H9 (cell line): Measurements from ENCODE around the gene LRRC31. TPM values are rescaled to one million over a fixed set of nuclear protein-coding genes. Genes with fewer than 3 reads are reported as not detected.

ENCODE experiments used
- DNase-seq: peaks from one replicate; pipeline ENCODE4 v3.0.0-alpha.2; 2017
- H2AFZ ChIP-seq: one replicate; pipeline ENCODE4 v1.6.1; 2013; ENCODE audit warnings: mild to moderate bottlenecking, low read length, control low read depth, moderate library complexity
- H2AK5ac ChIP-seq: 2 replicates; pipeline ENCODE4 v1.6.1; 2013; ENCODE audit warnings: low read length, control low read depth, mixed read lengths; ENCODE audit not compliant: insufficient read length
- H2BK120ac ChIP-seq: one replicate; pipeline ENCODE4 v1.6.1; 2013; ENCODE audit warnings: low read depth, mild to moderate bottlenecking, low read length, control low read depth, inconsistent platforms; ENCODE audit not compliant: poor library complexity, severe bottlenecking
- H2BK12ac ChIP-seq: 2 replicates; pipeline ENCODE4 v1.6.1; 2013; ENCODE audit warnings: low read length, control low read depth, mixed read lengths, low read depth; ENCODE audit not compliant: insufficient read length
- H2BK15ac ChIP-seq: 2 replicates; pipeline ENCODE4 v1.6.1; 2013; ENCODE audit warnings: low read depth, low read length, control low read depth
- H2BK20ac ChIP-seq: one replicate; pipeline ENCODE4 v1.6.1; 2013; ENCODE audit warnings: low read depth, mild to moderate bottlenecking, low read length, control low read depth, inconsistent platforms; ENCODE audit not compliant: poor library complexity, severe bottlenecking
- H2BK5ac ChIP-seq: 2 replicates; pipeline ENCODE4 v1.6.1; 2013; ENCODE audit warnings: low read length, control low read depth, mixed read lengths; ENCODE audit not compliant: insufficient read length
- H3K14ac ChIP-seq: 2 replicates; pipeline ENCODE4 v1.6.1; 2013; ENCODE audit warnings: low read length, control low read depth; ENCODE audit not compliant: insufficient read depth
- H3K18ac ChIP-seq: 2 replicates; pipeline ENCODE4 v1.6.1; 2013; ENCODE audit warnings: low read depth, mild to moderate bottlenecking, mixed read lengths, low read length, control low read depth; ENCODE audit not compliant: insufficient read length
- H3K23ac ChIP-seq: 2 replicates; pipeline ENCODE4 v1.6.1; 2013; ENCODE audit warnings: low read length, control low read depth, mixed read lengths, low read depth; ENCODE audit not compliant: insufficient read length
- H3K23me2 ChIP-seq: 2 replicates; pipeline ENCODE4 v1.6.1; 2013; ENCODE audit warnings: low read depth, mild to moderate bottlenecking, mixed read lengths, low read length, control low read depth; ENCODE audit not compliant: insufficient read length, poor library complexity, severe bottlenecking
- H3K27ac ChIP-seq: 2 replicates; pipeline ENCODE4 v1.5.1; 2013; ENCODE audit warnings: low read length, control low read depth, mixed read lengths, low read depth; ENCODE audit not compliant: insufficient read length
- H3K27me3 ChIP-seq: 2 replicates; pipeline ENCODE4 v1.6.1; 2013; ENCODE audit warnings: low read length, control low read depth, inconsistent platforms; ENCODE audit not compliant: insufficient read depth
- H3K4ac ChIP-seq: 2 replicates; pipeline ENCODE4 v1.6.1; 2013; ENCODE audit warnings: low read depth, mild to moderate bottlenecking, control low read depth, inconsistent platforms, low read length, moderate library complexity
- H3K4me1 ChIP-seq: 2 replicates; pipeline ENCODE4 v1.6.1; 2013; ENCODE audit warnings: low read length, control low read depth, inconsistent platforms; ENCODE audit not compliant: insufficient read depth
- H3K4me2 ChIP-seq: 2 replicates; pipeline ENCODE4 v1.6.1; 2013; ENCODE audit warnings: low read length, control low read depth, mixed read lengths; ENCODE audit not compliant: insufficient read length, insufficient read depth
- H3K56ac ChIP-seq: 2 replicates; pipeline ENCODE4 v1.6.1; 2013; ENCODE audit warnings: low read depth, mild to moderate bottlenecking, mixed read lengths, low read length, control low read depth; ENCODE audit not compliant: insufficient read length
- H3K79me1 ChIP-seq: 2 replicates; pipeline ENCODE4 v1.6.1; 2013; ENCODE audit warnings: low read depth, mild to moderate bottlenecking, moderate library complexity, low read length, control low read depth, inconsistent platforms; ENCODE audit not compliant: insufficient read depth, poor library complexity, severe bottlenecking
- H3K79me2 ChIP-seq: 2 replicates; pipeline ENCODE4 v1.6.1; 2013; ENCODE audit warnings: low read length, control low read depth, inconsistent platforms; ENCODE audit not compliant: insufficient read depth
- H3K9ac ChIP-seq: 2 replicates; pipeline ENCODE4 v1.6.1; 2013; ENCODE audit warnings: low read length, control low read depth, mixed read lengths; ENCODE audit not compliant: insufficient read length; ENCODE audit errors: extremely low read depth
- H3K9me3 ChIP-seq: one replicate; pipeline ENCODE4 v1.6.1; 2013; ENCODE audit warnings: low read depth, low read length, inconsistent platforms; ENCODE audit not compliant: control insufficient read depth
- H3T11ph ChIP-seq: one replicate; pipeline ENCODE4 v1.6.1; 2013; ENCODE audit warnings: mild to moderate bottlenecking, low read length, control low read depth, inconsistent platforms
- H4K20me1 ChIP-seq: one replicate; pipeline ENCODE4 v1.6.1; 2013; ENCODE audit not compliant: control insufficient read depth, insufficient read length, insufficient read depth
- H4K5ac ChIP-seq: 2 replicates; pipeline ENCODE4 v1.6.1; 2013; ENCODE audit warnings: low read depth, mild to moderate bottlenecking, mixed read lengths, low read length, control low read depth; ENCODE audit not compliant: insufficient read length
- H4K8ac ChIP-seq: replicated peaks from 2 replicates; pipeline ENCODE4 v1.6.1; 2013; ENCODE audit warnings: low read length, control low read depth, mixed read lengths, low read depth; ENCODE audit not compliant: insufficient read length
- H4K91ac ChIP-seq: 2 replicates; pipeline ENCODE4 v1.6.1; 2013; ENCODE audit warnings: low read depth, mild to moderate bottlenecking, moderate library complexity, mixed read lengths, low read length, control low read depth; ENCODE audit not compliant: insufficient read length
- H3K27ac Mint-ChIP-seq, 3 experiments: 2 replicates in 2 of 3; 3 replicates in 1 of 3; pipeline ENCODE4 v1.8.0; 2020 to 2021; ENCODE audit warnings: mixed read lengths in 3 of 3, mild to moderate bottlenecking in 1 of 3, moderate library complexity in 1 of 3
- H3K27me3 Mint-ChIP-seq: 2 replicates; pipeline ENCODE4 v1.8.0; 2021; ENCODE audit warnings: low read depth, mild to moderate bottlenecking, moderate library complexity, mixed read lengths
- H3K36me3 Mint-ChIP-seq, 3 experiments: 2 replicates in 2 of 3; 3 replicates in 1 of 3; pipeline ENCODE4 v1.8.0; 2020 to 2021; ENCODE audit warnings: low read depth in 3 of 3, mixed read lengths in 3 of 3; ENCODE audit not compliant: insufficient read depth in 1 of 3
- H3K4me1 Mint-ChIP-seq, 2 experiments: 2 replicates each; pipeline ENCODE4 v1.8.0; 2020; ENCODE audit warnings: mixed read lengths in 2 of 2
- H3K4me3 Mint-ChIP-seq, 2 experiments: 2 replicates in 1 of 2; 3 replicates in 1 of 2; pipeline ENCODE4 v1.8.0; 2020 to 2021; ENCODE audit warnings: mild to moderate bottlenecking in 2 of 2, mixed read lengths in 2 of 2, moderate library complexity in 1 of 2
- H3K9me3 Mint-ChIP-seq, 2 experiments: 2 replicates in 1 of 2; 3 replicates in 1 of 2; pipeline ENCODE4 v1.8.0; 2020; ENCODE audit warnings: mild to moderate bottlenecking in 2 of 2, mixed read lengths in 2 of 2, moderate library complexity in 1 of 2
- WGBS: extraction: QIAGEN DNeasy Blood & Tissue Kit; methylation state at CpG from one replicate; pipeline ENCODE4 v1.1.7; 2013; ENCODE audit warnings: missing lambda C conversion rate, low lambda C conversion rate, mixed read lengths; ENCODE audit not compliant: insufficient read length; ENCODE audit errors: extremely low coverage; 5-methylcytosine and 5-hydroxymethylcytosine counted together
- total RNA-seq: library from RNA; stranded (reverse); gene quantifications from 2 replicates; pipeline ENCODE4 v1.2.1, GENCODE V29; 2021
- TF ChIP-seq, protein P1 (sequence below): fragments of 200-600 bp; sonication (generic); conservative IDR thresholded peaks from 3 replicates; pipeline ENCODE4 v1.8.0; 2021; ENCODE audit warnings: antibody characterized with exemption, mild to moderate bottlenecking

Gene LRRC31
- total RNA-seq, 1 experiment from 2014 or later, result not detected

DNA sequence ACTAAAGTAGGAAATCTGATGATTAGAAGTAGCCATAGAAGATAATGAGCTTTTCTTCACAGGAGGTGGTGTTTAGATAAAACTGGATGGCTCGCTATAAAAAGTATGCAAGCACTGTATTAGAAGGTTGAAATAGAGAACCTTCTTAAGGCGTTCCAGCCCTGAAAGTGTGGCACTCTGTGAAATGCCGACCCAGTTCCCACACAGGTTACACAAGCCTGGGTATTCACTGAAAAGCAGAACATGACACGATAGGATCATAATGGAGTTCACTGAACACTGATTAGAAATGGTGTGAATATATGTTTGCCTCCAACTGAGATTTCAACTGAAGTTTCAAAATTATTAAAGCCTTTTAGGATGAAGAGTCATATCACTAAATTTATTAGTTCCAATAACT lies 42.0 kb downstream of the LRRC31 start:
- Histone ChIP-seq H4K91ac (no peak overlapping the region), H2BK120ac (no peak overlapping the region), H3K9me3 (no peaks in the 10 kb centered on the region), H3K14ac (no peak overlapping the region), H2AFZ (no peak overlapping the region), H3K18ac (no peak overlapping the region), H4K20me1 (no peaks in the 10 kb centered on the region), H3K4ac (no peak overlapping the region), H4K8ac (no peak overlapping the region), H3K4me2 (no peak overlapping the region), H2BK5ac (no peak overlapping the region), H3K27ac (no peak overlapping the region), H3K9ac (no peak overlapping the region), H2AK5ac (no peak overlapping the region), H3K23ac (no peak overlapping the region), H3K27me3 (no peaks in the 10 kb centered on the region), H4K5ac (no peak overlapping the region), H3K79me1 (no peaks in the 10 kb centered on the region), H3T11ph (no peak overlapping the region), H3K4me1 (no peaks in the 10 kb centered on the region), H3K56ac (no peak overlapping the region), H2BK15ac (no peak overlapping the region), H3K79me2 (no peaks in the 10 kb centered on the region), H2BK20ac (no peak overlapping the region), H3K23me2 (no peaks in the 10 kb centered on the region), H2BK12ac (no peak overlapping the region)
- TF ChIP-seq, protein P1, sequence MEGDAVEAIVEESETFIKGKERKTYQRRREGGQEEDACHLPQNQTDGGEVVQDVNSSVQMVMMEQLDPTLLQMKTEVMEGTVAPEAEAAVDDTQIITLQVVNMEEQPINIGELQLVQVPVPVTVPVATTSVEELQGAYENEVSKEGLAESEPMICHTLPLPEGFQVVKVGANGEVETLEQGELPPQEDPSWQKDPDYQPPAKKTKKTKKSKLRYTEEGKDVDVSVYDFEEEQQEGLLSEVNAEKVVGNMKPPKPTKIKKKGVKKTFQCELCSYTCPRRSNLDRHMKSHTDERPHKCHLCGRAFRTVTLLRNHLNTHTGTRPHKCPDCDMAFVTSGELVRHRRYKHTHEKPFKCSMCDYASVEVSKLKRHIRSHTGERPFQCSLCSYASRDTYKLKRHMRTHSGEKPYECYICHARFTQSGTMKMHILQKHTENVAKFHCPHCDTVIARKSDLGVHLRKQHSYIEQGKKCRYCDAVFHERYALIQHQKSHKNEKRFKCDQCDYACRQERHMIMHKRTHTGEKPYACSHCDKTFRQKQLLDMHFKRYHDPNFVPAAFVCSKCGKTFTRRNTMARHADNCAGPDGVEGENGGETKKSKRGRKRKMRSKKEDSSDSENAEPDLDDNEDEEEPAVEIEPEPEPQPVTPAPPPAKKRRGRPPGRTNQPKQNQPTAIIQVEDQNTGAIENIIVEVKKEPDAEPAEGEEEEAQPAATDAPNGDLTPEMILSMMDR, result no peak
- no peaks in the 10 kb centered on the region for H3K4me1 Mint-ChIP-seq
- no peaks in the 10 kb centered on the region for H3K9me3 Mint-ChIP-seq
- H3K4me3 Mint-ChIP-seq, result no peak overlapping the region
- WGBS, result no CpG with 5 or more reads among the region's 4 CpGs
- no peak overlapping the region for H3K27ac Mint-ChIP-seq
- no peaks in the 10 kb centered on the region for H3K36me3 Mint-ChIP-seq
- DNase-seq, result no peak
- H3K27me3 Mint-ChIP-seq, result no peaks in the 10 kb centered on the region
